HG03378 (cell line): Measurements from ENCODE around the gene POLD4.

ENCODE experiments used
- ATAC-seq: cut with Tn5 transposase; IDR thresholded peaks from one replicate; pipeline ENCODE4 v1.9.1; 2021; ENCODE audit warnings: mild to moderate bottlenecking, moderate library complexity; ENCODE audit not compliant: unreplicated experiment

The POLD4 gene

GRCh38 chr11:67371189-67371910 is 18.0 kb upstream of the POLD4 start:
- ATAC-seq, result no peak

GRCh38 chr11:67370351-67371076 is 17.2 kb upstream of the POLD4 start:
- no peak for ATAC-seq

GRCh38 chr11:67369801-67370284 is 16.5 kb upstream of the POLD4 start:
- no peak for ATAC-seq

GRCh38 chr11:67369275-67369674 is 15.9 kb upstream of the POLD4 start:
- no peak for ATAC-seq

- ATAC-seq, result peak; percentile 43
These were observed 15.3 kb upstream of the POLD4 start for GRCh38 chr11:67368621-67369020.

GRCh38 chr11:67367761-67368227 is 14.4 kb upstream of the POLD4 start:
- no peak for ATAC-seq

- no peak for ATAC-seq
These were observed 13.8 kb upstream of the POLD4 start for GRCh38 chr11:67366961-67367760.

- ATAC-seq, result no peak
These were observed 13.2 kb upstream of the POLD4 start for GRCh38 chr11:67366546-67366945.

GRCh38 chr11:67365736-67366444 is 12.5 kb upstream of the POLD4 start:
- ATAC-seq, result no peak

- ATAC-seq, result no peak
These were observed 11.7 kb upstream of the POLD4 start for GRCh38 chr11:67364783-67365722.

GRCh38 chr11:67364169-67364568 is 10.8 kb upstream of the POLD4 start:
- no peak for ATAC-seq

GRCh38 chr11:67357831-67358670 is 4.7 kb upstream of the POLD4 start:
- no peak for ATAC-seq

GRCh38 chr11:67356864-67357561 is 3.7 kb upstream of the POLD4 start:
- ATAC-seq, result no peak

- no peak for ATAC-seq
These were observed 3.1 kb upstream of the POLD4 start for GRCh38 chr11:67356387-67356863.

- no peak for ATAC-seq
These were observed 2.5 kb upstream of the POLD4 start for GRCh38 chr11:67355794-67356386.

GRCh38 chr11:67355023-67355793 is 1.9 kb upstream of the POLD4 start:
- no peak for ATAC-seq
